ENCODE measurements around the gene OVOL1. TPM values are rescaled to one million over a fixed set of nuclear protein-coding genes. Genes with fewer than 3 reads are reported as not detected.

OVOL1 gene
- polyA plus RNA-seq, 3 donors, result 14.6 to 17.3 (median 17.1) TPM

Other genes with a start within 250 kb of the OVOL1 start
- 100 to 1,000 TPM; 132 to 148 (median 146) TPM for gene LTBP3, start 228.7 kb upstream of the OVOL1 start, polyA plus RNA-seq (ENCODE audit: insufficient read length in 3 of 3)
- gene ZNRD2, start 216.6 kb upstream of the OVOL1 start, polyA plus RNA-seq (ENCODE audit: insufficient read length in 3 of 3), result 10 to 100 TPM; 55.5 to 72.1 (median 62.8) TPM
- 10 to 100 TPM; 21.2 to 35.4 (median 25.4) TPM for gene FAM89B, start 214.5 kb upstream of the OVOL1 start, polyA plus RNA-seq (ENCODE audit: insufficient read length in 3 of 3)
- 10 to 100 TPM; 12.5 to 18.8 (median 18.2) TPM for gene EHBP1L1, start 211.0 kb upstream of the OVOL1 start, polyA plus RNA-seq (ENCODE audit: insufficient read length in 3 of 3)
- under 1 TPM; 0.21 to 0.27 (median 0.27) TPM for gene KCNK7, start 191.3 kb upstream of the OVOL1 start, polyA plus RNA-seq (ENCODE audit: insufficient read length in 3 of 3)
- gene MAP3K11, start 172.8 kb upstream of the OVOL1 start, polyA plus RNA-seq (ENCODE audit: insufficient read length in 3 of 3), result 10 to 100 TPM; 47.4 to 60.4 (median 49.3) TPM
- 10 to 100 TPM; 35.5 to 43.8 (median 39.2) TPM for gene PCNX3, start 171.3 kb upstream of the OVOL1 start, polyA plus RNA-seq (ENCODE audit: insufficient read length in 3 of 3)
- 10 to 100 TPM; 24.1 to 34.5 (median 34.3) TPM for gene SIPA1, start 149.0 kb upstream of the OVOL1 start, polyA plus RNA-seq (ENCODE audit: insufficient read length in 3 of 3)
- gene RELA, start 124.1 kb upstream of the OVOL1 start, polyA plus RNA-seq (ENCODE audit: insufficient read length in 3 of 3), result 10 to 100 TPM; 54.3 to 60.4 (median 60.4) TPM
- 10 to 100 TPM; 73.1 to 83.6 (median 73.5) TPM for gene KAT5, start 74.8 kb upstream of the OVOL1 start, polyA plus RNA-seq (ENCODE audit: insufficient read length in 3 of 3)
- gene RNASEH2C, start 66.3 kb upstream of the OVOL1 start, polyA plus RNA-seq (ENCODE audit: insufficient read length in 3 of 3), result 10 to 100 TPM; 46.8 to 53.6 (median 51.3) TPM
- gene AP5B1, start 6.1 kb upstream of the OVOL1 start, polyA plus RNA-seq (ENCODE audit: insufficient read length in 3 of 3), result 10 to 100 TPM in 2 of 3 donors, 1 to 10 TPM in 1; 7.9 to 10.9 (median 10.8) TPM
- 1 to 10 TPM; 2.1 to 3.3 (median 2.3) TPM for gene SNX32, start 46.9 kb downstream of the OVOL1 start, polyA plus RNA-seq (ENCODE audit: insufficient read length in 3 of 3)
- gene CFL1, start 71.1 kb downstream of the OVOL1 start, polyA plus RNA-seq (ENCODE audit: insufficient read length in 3 of 3), result 100 to 1,000 TPM; 739 to 933 (median 787) TPM
- gene MUS81, start 73.4 kb downstream of the OVOL1 start, polyA plus RNA-seq (ENCODE audit: insufficient read length in 3 of 3), result 10 to 100 TPM; 50.2 to 59.8 (median 53.4) TPM
- 100 to 1,000 TPM; 111 to 137 (median 118) TPM for gene EFEMP2, start 85.7 kb downstream of the OVOL1 start, polyA plus RNA-seq (ENCODE audit: insufficient read length in 3 of 3)
- gene CTSW, start 92.8 kb downstream of the OVOL1 start, polyA plus RNA-seq (ENCODE audit: insufficient read length in 3 of 3), result 1 to 10 TPM in 2 of 3 donors, under 1 TPM in 1; 0.73 to 1.5 (median 1.5) TPM
- gene FIBP, start 101.4 kb downstream of the OVOL1 start, polyA plus RNA-seq (ENCODE audit: insufficient read length in 3 of 3), result 10 to 100 TPM; 86.5 to 95.6 (median 94.2) TPM
- gene CCDC85B, start 103.6 kb downstream of the OVOL1 start, polyA plus RNA-seq (ENCODE audit: insufficient read length in 3 of 3), result 10 to 100 TPM; 10.6 to 20.8 (median 13.6) TPM
- under 1 TPM in 1 of 3 donors, not detected in 2; 0.14 TPM for gene FOSL1, start 113.3 kb downstream of the OVOL1 start, polyA plus RNA-seq (ENCODE audit: insufficient read length in 3 of 3)
- 10 to 100 TPM; 35.3 to 46.2 (median 44.4) TPM for gene C11orf68, start 132.0 kb downstream of the OVOL1 start, polyA plus RNA-seq (ENCODE audit: insufficient read length in 3 of 3)
- gene DRAP1, start 132.4 kb downstream of the OVOL1 start, polyA plus RNA-seq (ENCODE audit: insufficient read length in 3 of 3), result 100 to 1,000 TPM in 1 of 3 donors, 10 to 100 TPM in 2; 82.5 to 112 (median 93.0) TPM
- gene TSGA10IP, start 158.4 kb downstream of the OVOL1 start, polyA plus RNA-seq (ENCODE audit: insufficient read length in 3 of 3), result under 1 TPM in 2 of 3 donors, not detected in 1; 0.18 to 0.28 TPM
- gene SART1, start 174.7 kb downstream of the OVOL1 start, polyA plus RNA-seq (ENCODE audit: insufficient read length in 3 of 3), result 10 to 100 TPM; 50.1 to 57.6 (median 55.5) TPM
- gene EIF1AD, start 215.1 kb downstream of the OVOL1 start, polyA plus RNA-seq (ENCODE audit: insufficient read length in 3 of 3), result 10 to 100 TPM; 27.9 to 29.9 (median 28.2) TPM
- gene BANF1, start 215.4 kb downstream of the OVOL1 start, polyA plus RNA-seq (ENCODE audit: insufficient read length in 3 of 3), result 100 to 1,000 TPM; 243 to 285 (median 271) TPM
- gene CST6, start 224.9 kb downstream of the OVOL1 start, polyA plus RNA-seq (ENCODE audit: insufficient read length in 3 of 3), result not detected
- not detected for gene CATSPER1, start 239.4 kb downstream of the OVOL1 start, polyA plus RNA-seq (ENCODE audit: insufficient read length in 3 of 3)